Astrocyte (in vitro differentiated cells and primary cell): ENCODE data around the gene JPH4. TPM values are rescaled to one million over a fixed set of nuclear protein-coding genes. Genes with fewer than 3 reads are reported as not detected.

Experiments
- DNase-seq: peaks from one replicate; pipeline ENCODE4 v3.0.0-alpha.2; 2010; ENCODE audit warnings: low read depth
- FAIRE-seq: peaks from 2 replicates; lab custom pipeline; 2011; peaks lifted over from hg19 to GRCh38; lab: Jason Lieb, UNC
- H2AFZ ChIP-seq: 2 replicates; pipeline ENCODE4 v1.6.0; 2012; ENCODE audit warnings: low read depth, low read length, inconsistent platforms
- H3K27ac ChIP-seq: 2 replicates; pipeline ENCODE4 v1.5.1; 2011; ENCODE audit warnings: low read depth, low read length, inconsistent platforms
- H3K27me3 ChIP-seq: 2 replicates; pipeline ENCODE4 v1.6.0; 2011; ENCODE audit warnings: low read length, inconsistent platforms; ENCODE audit not compliant: insufficient read depth
- H3K36me3 ChIP-seq: 2 replicates; pipeline ENCODE4 v1.5.1; 2011; ENCODE audit warnings: low read length, inconsistent platforms; ENCODE audit not compliant: insufficient read depth
- H3K4me1 ChIP-seq: 2 replicates; pipeline ENCODE4 v1.5.1; 2011; ENCODE audit warnings: low read length, inconsistent platforms; ENCODE audit not compliant: insufficient read depth
- H3K4me2 ChIP-seq: 2 replicates; pipeline ENCODE4 v1.6.0; 2012; ENCODE audit warnings: low read length, inconsistent platforms
- H3K4me3 ChIP-seq: 2 replicates; pipeline ENCODE4 v1.5.1; 2011; ENCODE audit warnings: low read depth, mild to moderate bottlenecking, low read length, inconsistent platforms; ENCODE audit not compliant: insufficient read depth
- H3K79me2 ChIP-seq: 2 replicates; pipeline ENCODE4 v1.6.0; 2012; ENCODE audit warnings: mild to moderate bottlenecking, low read length, inconsistent platforms; ENCODE audit not compliant: insufficient read depth
- H3K9ac ChIP-seq: 2 replicates; pipeline ENCODE4 v1.6.0; 2012; ENCODE audit warnings: mild to moderate bottlenecking, low read length, inconsistent platforms
- H3K9me3 ChIP-seq: 2 replicates; pipeline ENCODE4 v1.5.1; 2012; ENCODE audit warnings: low read depth, mild to moderate bottlenecking, low read length, inconsistent platforms; ENCODE audit not compliant: insufficient read depth
- H4K20me1 ChIP-seq: 2 replicates; pipeline ENCODE4 v1.6.0; 2012; ENCODE audit warnings: low read length, inconsistent platforms; ENCODE audit not compliant: insufficient read depth
- H3K27ac Mint-ChIP-seq: one replicate; pipeline ENCODE4 v1.8.0; 2021; ENCODE audit warnings: mild to moderate bottlenecking, mixed read lengths; ENCODE audit not compliant: unreplicated experiment
- H3K27me3 Mint-ChIP-seq: one replicate; pipeline ENCODE4 v1.8.0; 2021; ENCODE audit warnings: low read depth, mixed read lengths; ENCODE audit not compliant: unreplicated experiment
- H3K36me3 Mint-ChIP-seq: one replicate; pipeline ENCODE4 v1.8.0; 2021; ENCODE audit warnings: low read depth, mixed read lengths; ENCODE audit not compliant: unreplicated experiment
- H3K4me1 Mint-ChIP-seq: one replicate; pipeline ENCODE4 v1.8.0; 2021; ENCODE audit warnings: low read depth, mixed read lengths; ENCODE audit not compliant: unreplicated experiment
- H3K4me3 Mint-ChIP-seq: one replicate; pipeline ENCODE4 v1.8.0; 2021; ENCODE audit warnings: mild to moderate bottlenecking, moderate library complexity, mixed read lengths; ENCODE audit not compliant: unreplicated experiment
- H3K9me3 Mint-ChIP-seq: one replicate; pipeline ENCODE4 v1.8.0; 2021; ENCODE audit warnings: mild to moderate bottlenecking, mixed read lengths; ENCODE audit not compliant: unreplicated experiment
- EZH2 ChIP-seq: IDR thresholded peaks from 2 replicates; pipeline ENCODE4 v1.6.1; 2012; ENCODE audit warnings: mild to moderate bottlenecking, low read length, inconsistent platforms; ENCODE audit not compliant: insufficient read depth
- total RNA-seq: library from RNA; stranded (reverse); gene quantifications from 2 replicates; pipeline ENCODE4 v1.2.1, GENCODE V29; 2021
- TF ChIP-seq, protein P1 (sequence below): IDR thresholded peaks from 2 replicates; pipeline ENCODE4 v1.5.1; 2011; ENCODE audit warnings: low read depth, mild to moderate bottlenecking, inconsistent platforms, low read length, moderate library complexity; ENCODE audit not compliant: insufficient read depth

The JPH4 gene
- total RNA-seq, 1 donor from 2014 or later, result 1.1 TPM

DNA sequence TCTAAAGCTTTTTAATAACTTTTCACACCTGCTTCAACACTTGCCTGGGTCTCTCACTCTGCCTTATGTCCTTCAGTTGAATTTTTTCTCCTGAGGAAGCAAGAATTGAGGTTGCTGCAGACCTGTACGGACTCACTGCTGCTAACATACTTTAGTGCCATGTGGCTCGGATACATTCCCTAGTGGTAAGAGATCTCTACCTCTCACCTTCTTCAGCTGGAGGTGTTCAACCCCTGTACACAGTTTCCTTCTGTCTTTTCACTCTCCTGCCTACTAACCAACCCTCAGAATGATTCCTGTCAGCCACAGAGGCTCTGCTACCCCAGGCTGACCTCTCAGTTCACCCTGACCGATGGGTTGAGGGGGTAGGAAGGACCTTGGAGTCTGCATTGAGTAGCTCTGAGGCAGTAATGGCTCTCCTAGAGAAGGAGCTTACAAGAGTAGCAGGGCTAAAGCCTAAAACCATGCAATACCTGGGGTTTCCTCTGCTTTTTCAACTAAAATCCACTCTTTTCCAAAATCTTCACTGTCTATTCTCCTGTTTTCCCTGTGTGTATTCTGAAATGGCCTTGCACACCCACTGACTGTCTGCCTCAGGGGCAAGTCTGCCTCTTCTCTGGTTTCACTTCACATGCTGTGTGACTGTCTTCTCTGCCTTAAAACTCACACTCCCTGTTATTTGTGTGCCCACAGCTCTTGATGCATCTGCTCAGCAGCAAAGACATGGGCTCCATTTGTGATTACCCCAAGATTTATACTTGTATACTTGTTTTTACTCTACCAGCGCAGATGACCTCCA is 43.5 kb upstream of the JPH4 start:
- no peak overlapping the region for H3K27ac ChIP-seq
- no peaks in the 10 kb centered on the region for H3K36me3 Mint-ChIP-seq
- no peaks in the 10 kb centered on the region for H3K4me1 ChIP-seq
- H4K20me1 ChIP-seq, result no peaks in the 10 kb centered on the region
- no peaks in the 10 kb centered on the region for H3K4me1 Mint-ChIP-seq
- peaks cover 12% of the 10 kb centered on the region for H3K9me3 Mint-ChIP-seq
- FAIRE-seq (no peak), DNase-seq (no peak)
- TF ChIP-seq EZH2, result no peak
- TF ChIP-seq, protein P1, sequence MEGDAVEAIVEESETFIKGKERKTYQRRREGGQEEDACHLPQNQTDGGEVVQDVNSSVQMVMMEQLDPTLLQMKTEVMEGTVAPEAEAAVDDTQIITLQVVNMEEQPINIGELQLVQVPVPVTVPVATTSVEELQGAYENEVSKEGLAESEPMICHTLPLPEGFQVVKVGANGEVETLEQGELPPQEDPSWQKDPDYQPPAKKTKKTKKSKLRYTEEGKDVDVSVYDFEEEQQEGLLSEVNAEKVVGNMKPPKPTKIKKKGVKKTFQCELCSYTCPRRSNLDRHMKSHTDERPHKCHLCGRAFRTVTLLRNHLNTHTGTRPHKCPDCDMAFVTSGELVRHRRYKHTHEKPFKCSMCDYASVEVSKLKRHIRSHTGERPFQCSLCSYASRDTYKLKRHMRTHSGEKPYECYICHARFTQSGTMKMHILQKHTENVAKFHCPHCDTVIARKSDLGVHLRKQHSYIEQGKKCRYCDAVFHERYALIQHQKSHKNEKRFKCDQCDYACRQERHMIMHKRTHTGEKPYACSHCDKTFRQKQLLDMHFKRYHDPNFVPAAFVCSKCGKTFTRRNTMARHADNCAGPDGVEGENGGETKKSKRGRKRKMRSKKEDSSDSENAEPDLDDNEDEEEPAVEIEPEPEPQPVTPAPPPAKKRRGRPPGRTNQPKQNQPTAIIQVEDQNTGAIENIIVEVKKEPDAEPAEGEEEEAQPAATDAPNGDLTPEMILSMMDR, result no peak
- H3K9me3 ChIP-seq, result peaks cover 3% of the 10 kb centered on the region
- no peak overlapping the region for H3K9ac ChIP-seq
- H3K27me3 Mint-ChIP-seq, result peaks cover 31% of the 10 kb centered on the region
- H3K4me3 Mint-ChIP-seq, result no peak overlapping the region
- no peaks in the 10 kb centered on the region for H3K36me3 ChIP-seq
- H3K27ac Mint-ChIP-seq, result no peak overlapping the region
- no peak overlapping the region for H3K4me3 ChIP-seq
- H3K27me3 ChIP-seq, result no peaks in the 10 kb centered on the region
- no peak overlapping the region for H3K4me2 ChIP-seq
- no peaks in the 10 kb centered on the region for H3K79me2 ChIP-seq
- H2AFZ ChIP-seq, result no peak overlapping the region

DNA sequence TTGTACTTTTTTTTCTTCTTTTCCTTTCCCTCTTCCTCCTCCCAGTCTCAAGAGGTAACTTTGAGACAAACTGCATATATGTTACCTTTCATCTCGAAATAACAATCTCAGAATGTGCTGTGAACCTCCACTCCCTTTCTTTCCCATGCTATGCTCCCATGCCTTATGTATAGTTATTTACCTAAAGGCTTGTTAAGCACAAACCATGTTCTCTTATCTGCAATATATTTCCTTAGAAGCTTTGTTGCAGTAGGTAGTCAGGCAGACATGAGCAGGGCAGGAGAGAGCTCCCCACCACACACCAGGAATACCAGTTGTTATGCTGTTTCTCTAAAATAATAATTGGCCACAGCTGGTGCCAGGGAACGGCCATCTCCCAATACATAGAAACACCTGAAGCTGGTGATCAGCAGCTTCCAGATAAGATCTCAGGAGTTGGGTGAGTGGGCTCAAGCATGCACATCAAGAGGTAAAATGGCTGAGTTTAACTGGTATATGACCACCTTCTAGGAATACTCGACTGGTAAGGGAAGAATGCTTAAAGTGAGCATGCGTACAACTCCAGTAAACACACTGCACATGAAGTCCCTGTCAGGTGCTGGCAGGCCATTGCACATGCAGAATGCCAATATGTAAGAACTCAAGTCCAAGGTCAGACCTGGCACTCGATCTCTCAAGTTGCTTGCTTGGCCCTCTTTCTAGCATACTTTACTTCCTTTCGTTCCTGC is 42.8 kb upstream of the JPH4 start:
- Mint-ChIP-seq H3K36me3 (no peaks in the 10 kb centered on the region), H3K27me3 (peaks cover 31% of the 10 kb centered on the region), H3K9me3 (peaks cover 12% of the 10 kb centered on the region), H3K4me3 (no peak overlapping the region), H3K4me1 (no peaks in the 10 kb centered on the region), H3K27ac (no peak overlapping the region)
- H3K27ac ChIP-seq, result no peak overlapping the region
- FAIRE-seq (no peak), DNase-seq (no peak)
- no peak overlapping the region for H3K4me3 ChIP-seq
- no peak overlapping the region for H3K9ac ChIP-seq
- no peaks in the 10 kb centered on the region for H3K4me1 ChIP-seq
- H3K4me2 ChIP-seq, result no peak overlapping the region
- TF ChIP-seq, protein P1, result no peak
- H2AFZ ChIP-seq, result no peak overlapping the region
- H4K20me1 ChIP-seq, result no peaks in the 10 kb centered on the region
- H3K36me3 ChIP-seq, result no peaks in the 10 kb centered on the region
- H3K27me3 ChIP-seq, result no peaks in the 10 kb centered on the region
- no peaks in the 10 kb centered on the region for H3K79me2 ChIP-seq
- H3K9me3 ChIP-seq, result peaks cover 3% of the 10 kb centered on the region
